HepG2 (cell line): ENCODE measurements around the gene CMIP. TPM values are rescaled to one million over a fixed set of nuclear protein-coding genes. Genes with fewer than 3 reads are reported as not detected.
A peak's percentile ranks its signal among the peaks of the same experiment; 100 is the strongest.

Experiments used
- BORCS8-MEF2B ChIP-seq: sonication (generic); formaldehyde crosslinking; IDR thresholded peaks from 2 replicates; pipeline ENCODE4 v1.8.0; 2022; ENCODE audit warnings: mild to moderate bottlenecking, missing genetic modification reagents
- GTF3A ChIP-seq: sonication (generic); formaldehyde crosslinking; conservative IDR thresholded peaks from 2 replicates; pipeline ENCODE4 v1.4.0; 2020; ENCODE audit warnings: mild to moderate bottlenecking, missing genetic modification reagents
- HHEX ChIP-seq: IDR thresholded peaks from 2 replicates; pipeline ENCODE4 v1.6.1; 2016; ENCODE audit warnings: control low read depth
- HNF4G ChIP-seq, 2 experiments: sonication (generic) in 1 of 2; formaldehyde crosslinking in 1 of 2; IDR thresholded peaks; 2 replicates each; pipeline versions ENCODE4 v1.4.0 to v1.6.1; 2011 to 2020; ENCODE audit warnings: borderline replicate concordance in 2 of 2, low read depth in 2 of 2, mild to moderate bottlenecking in 2 of 2, low read length in 1 of 2, missing genetic modification reagents in 1 of 2, moderate library complexity in 1 of 2
- NR3C1 ChIP-seq: sonication (generic); formaldehyde crosslinking; IDR thresholded peaks from 2 replicates; pipeline ENCODE4 v1.4.0; 2020; ENCODE audit warnings: missing genetic modification reagents
- PCBP1 ChIP-seq: fragments of 200-400 bp; formaldehyde crosslinking; IDR thresholded peaks from 2 replicates; pipeline ENCODE4 v1.6.1; 2017; ENCODE audit warnings: mild to moderate bottlenecking, low read depth, low read length, borderline replicate concordance
- POGZ ChIP-seq: sonication (generic); formaldehyde crosslinking; IDR thresholded peaks from 2 replicates; pipeline ENCODE4 v1.4.0; 2020; ENCODE audit warnings: mild to moderate bottlenecking, missing genetic modification reagents
- SMYD3 ChIP-seq: sonication (generic); formaldehyde crosslinking; IDR thresholded peaks from 2 replicates; pipeline ENCODE4 v1.8.1; 2023; ENCODE audit warnings: mild to moderate bottlenecking, missing genetic modification reagents
- U2AF2 ChIP-seq: fragments of 200-400 bp; formaldehyde crosslinking; IDR thresholded peaks from 2 replicates; pipeline ENCODE4 v1.6.1; 2017; ENCODE audit warnings: low read depth, mild to moderate bottlenecking, low read length
- ZFY ChIP-seq: sonication (generic); formaldehyde crosslinking; IDR thresholded peaks from 2 replicates; pipeline ENCODE4 v1.4.0; 2020; ENCODE audit warnings: missing genetic modification reagents
- ZNF367 ChIP-seq: sonication (generic); formaldehyde crosslinking; IDR thresholded peaks from 2 replicates; pipeline ENCODE4 v1.4.0; 2020; ENCODE audit warnings: missing genetic modification reagents, borderline replicate concordance
- ZNF569 ChIP-seq: sonication (generic); formaldehyde crosslinking; IDR thresholded peaks from 2 replicates; pipeline ENCODE4 v1.5.0; 2020; ENCODE audit warnings: mild to moderate bottlenecking, missing genetic modification reagents, moderate library complexity, borderline replicate concordance
- ZNF749 ChIP-seq: sonication (generic); formaldehyde crosslinking; IDR thresholded peaks from 2 replicates; pipeline ENCODE4 v1.8.0; 2022; ENCODE audit warnings: mild to moderate bottlenecking, missing genetic modification reagents, moderate library complexity, borderline replicate concordance
- ZNF816 ChIP-seq: sonication (generic); formaldehyde crosslinking; IDR thresholded peaks from 2 replicates; pipeline ENCODE4 v1.8.0; 2022; ENCODE audit warnings: missing genetic modification reagents, mild to moderate bottlenecking, borderline replicate concordance
- polyA plus RNA-seq, 8 experiments: library from polyadenylated mRNA; depleted of rRNA in 3 of 8; stranded (reverse) in 7 of 8; unstranded in 1 of 8; fragments of >200 nt; fragmentation: Illumina TruSeq in 4 of 8; extraction: Trizol in 4 of 8; gene quantifications; 2 replicates each; pipeline versions ENCODE4 v1.2.1 to v1.2.3, GENCODE V29; 2011 to 2016; ENCODE audit warnings: low read depth in 4 of 8, missing spikeins in 1 of 8, mixed read lengths in 1 of 8; ENCODE audit not compliant: insufficient read depth in 1 of 8
- total RNA-seq, 5 experiments: library from RNA; depleted of rRNA; stranded (reverse); fragments of >200 nt; fragmentation: Illumina TruSeq; extraction: Trizol; gene quantifications; 2 replicates each; pipeline ENCODE4 v1.2.3, GENCODE V29; 2016; ENCODE audit warnings: low read depth in 1 of 5
- TF ChIP-seq, protein P1 (sequence below): sonication (generic); formaldehyde crosslinking; IDR thresholded peaks from 2 replicates; pipeline ENCODE4 v1.4.0; 2020; ENCODE audit warnings: missing genetic modification reagents
- TF ChIP-seq, protein P2 (sequence below): IDR thresholded peaks from 2 replicates; pipeline ENCODE4 v1.6.1; 2016; ENCODE audit warnings: missing compliant biosample characterization, missing genetic modification reagents, borderline replicate concordance
- TF ChIP-seq, protein P3 (sequence below): sonication (generic); formaldehyde crosslinking; IDR thresholded peaks from 2 replicates; pipeline ENCODE4 v1.8.0; 2022; ENCODE audit warnings: mild to moderate bottlenecking, missing genetic modification reagents, borderline replicate concordance
- TF ChIP-seq, protein P4 (sequence below): sonication (generic); formaldehyde crosslinking; IDR thresholded peaks from 2 replicates; pipeline ENCODE4 v1.4.0; 2020; ENCODE audit warnings: mild to moderate bottlenecking, low read depth, missing genetic modification reagents
- TF ChIP-seq, protein P5 (sequence below): sonication (generic); formaldehyde crosslinking; IDR thresholded peaks from 2 replicates; pipeline ENCODE4 v1.8.0; 2022; ENCODE audit warnings: missing genetic modification reagents, mild to moderate bottlenecking, inconsistent platforms, borderline replicate concordance
- TF ChIP-seq, protein P6 (sequence below): sonication (generic); formaldehyde crosslinking; IDR thresholded peaks from 2 replicates; pipeline ENCODE4 v1.8.0; 2022; ENCODE audit warnings: missing genetic modification reagents, low read depth, mild to moderate bottlenecking, borderline replicate concordance

The CMIP gene
- total and polyA plus RNA-seq, 2 of the 13 experiments (the other 11 are each of a cell fraction or from before 2014, with no cell fraction given): 10.9 to 18.1 TPM

DNA sequence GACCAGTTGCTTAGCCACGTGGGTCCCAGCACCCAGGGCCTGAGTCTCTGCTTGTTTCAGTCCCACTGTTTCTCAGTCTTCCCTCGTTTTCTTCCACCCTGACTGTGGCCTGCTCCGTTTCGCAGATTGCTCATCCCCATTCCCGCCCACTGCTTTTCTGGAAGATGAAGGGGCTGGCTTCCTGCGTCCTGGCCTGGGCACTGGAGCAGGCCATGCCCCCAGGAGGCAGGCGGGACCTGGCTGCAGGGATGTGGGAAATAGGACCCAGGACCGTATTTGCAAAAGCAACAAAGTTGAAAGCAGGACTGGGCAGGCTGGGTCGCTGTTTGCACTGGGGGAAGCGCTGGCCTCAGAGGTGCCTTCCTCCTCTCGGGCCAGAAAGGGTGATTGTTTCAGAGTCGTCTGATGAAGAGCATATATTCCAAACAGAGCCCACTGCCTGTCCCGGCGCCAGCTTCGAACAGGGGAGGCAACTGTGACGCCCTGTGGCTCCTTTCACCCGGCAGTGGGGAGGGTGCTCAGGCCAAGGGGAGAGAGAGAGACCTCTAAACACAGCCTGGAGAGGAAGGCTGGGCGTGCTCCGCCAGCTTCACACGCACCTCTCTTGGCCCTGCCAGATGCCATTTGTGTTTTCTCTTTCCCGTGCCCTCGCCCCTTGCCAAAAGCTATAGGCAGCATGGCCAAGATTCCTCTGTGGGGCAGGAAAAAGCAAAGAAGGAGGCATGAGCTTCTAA lies 108.6 kb downstream of the CMIP start (continued):
- TF ChIP-seq, protein P1, sequence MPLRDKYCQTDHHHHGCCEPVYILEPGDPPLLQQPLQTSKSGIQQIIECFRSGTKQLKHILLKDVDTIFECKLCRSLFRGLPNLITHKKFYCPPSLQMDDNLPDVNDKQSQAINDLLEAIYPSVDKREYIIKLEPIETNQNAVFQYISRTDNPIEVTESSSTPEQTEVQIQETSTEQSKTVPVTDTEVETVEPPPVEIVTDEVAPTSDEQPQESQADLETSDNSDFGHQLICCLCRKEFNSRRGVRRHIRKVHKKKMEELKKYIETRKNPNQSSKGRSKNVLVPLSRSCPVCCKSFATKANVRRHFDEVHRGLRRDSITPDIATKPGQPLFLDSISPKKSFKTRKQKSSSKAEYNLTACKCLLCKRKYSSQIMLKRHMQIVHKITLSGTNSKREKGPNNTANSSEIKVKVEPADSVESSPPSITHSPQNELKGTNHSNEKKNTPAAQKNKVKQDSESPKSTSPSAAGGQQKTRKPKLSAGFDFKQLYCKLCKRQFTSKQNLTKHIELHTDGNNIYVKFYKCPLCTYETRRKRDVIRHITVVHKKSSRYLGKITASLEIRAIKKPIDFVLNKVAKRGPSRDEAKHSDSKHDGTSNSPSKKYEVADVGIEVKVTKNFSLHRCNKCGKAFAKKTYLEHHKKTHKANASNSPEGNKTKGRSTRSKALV: no peak
- TF ChIP-seq POGZ (CRISPR knock-in tag) (peak; percentile 34; the same call in 1 of the 2 replicates), HHEX (CRISPR knock-in tag) (no peak), BORCS8-MEF2B (CRISPR knock-in tag) (peak; percentile 43; the same call in 1 of the 2 replicates), PCBP1 (0 out of 2 replicates have a peak, but pooled peaks have one; percentile 44), ZNF749 (CRISPR knock-in tag) (no peak), ZFY (CRISPR knock-in tag) (peak; percentile 77), HNF4G (IDR thresholded peaks at IDR 0.05; ENCODE audit: borderline replicate concordance, low read depth, low read length) (no peak; the same call in 1 of the 2 replicates), HNF4G (CRISPR knock-in tag; IDR thresholded peaks at IDR 0.05; ENCODE audit: borderline replicate concordance, low read depth) (peak; percentile 59; the same call in 1 of the 2 replicates), U2AF2 (0 out of 2 replicates have a peak, but pooled peaks have one; percentile 39), ZNF569 (no peak), ZNF367 (CRISPR knock-in tag) (0 out of 2 replicates have a peak, but pooled peaks have one; percentile 12), GTF3A (CRISPR knock-in tag) (peak; percentile 72; the same call in 1 of the 2 replicates), ZNF816 (no peak), SMYD3 (CRISPR knock-in tag) (peak; percentile 52; the same call in 1 of the 2 replicates), NR3C1 (CRISPR knock-in tag) (no peak)
- TF ChIP-seq, protein P2, sequence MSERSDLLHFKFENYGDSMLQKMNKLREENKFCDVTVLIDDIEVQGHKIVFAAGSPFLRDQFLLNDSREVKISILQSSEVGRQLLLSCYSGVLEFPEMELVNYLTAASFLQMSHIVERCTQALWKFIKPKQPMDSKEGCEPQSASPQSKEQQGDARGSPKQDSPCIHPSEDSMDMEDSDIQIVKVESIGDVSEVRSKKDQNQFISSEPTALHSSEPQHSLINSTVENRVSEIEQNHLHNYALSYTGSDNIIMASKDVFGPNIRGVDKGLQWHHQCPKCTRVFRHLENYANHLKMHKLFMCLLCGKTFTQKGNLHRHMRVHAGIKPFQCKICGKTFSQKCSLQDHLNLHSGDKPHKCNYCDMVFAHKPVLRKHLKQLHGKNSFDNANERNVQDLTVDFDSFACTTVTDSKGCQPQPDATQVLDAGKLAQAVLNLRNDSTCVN (CRISPR knock-in tag): 0 out of 2 replicates have a peak, but pooled peaks have one; percentile 43
- TF ChIP-seq, protein P3, sequence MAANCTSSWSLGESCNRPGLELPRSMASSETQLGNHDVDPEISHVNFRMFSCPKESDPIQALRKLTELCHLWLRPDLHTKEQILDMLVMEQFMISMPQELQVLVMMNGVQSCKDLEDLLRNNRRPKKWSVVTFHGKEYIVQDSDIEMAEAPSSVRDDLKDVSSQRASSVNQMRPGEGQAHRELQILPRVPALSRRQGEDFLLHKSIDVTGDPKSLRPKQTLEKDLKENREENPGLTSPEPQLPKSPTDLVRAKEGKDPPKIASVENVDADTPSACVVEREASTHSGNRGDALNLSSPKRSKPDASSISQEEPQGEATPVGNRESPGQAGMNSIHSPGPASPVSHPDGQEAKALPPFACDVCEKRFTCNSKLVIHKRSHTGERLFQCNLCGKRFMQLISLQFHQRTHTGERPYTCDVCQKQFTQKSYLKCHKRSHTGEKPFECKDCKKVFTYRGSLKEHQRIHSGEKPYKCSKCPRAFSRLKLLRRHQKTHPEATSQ (CRISPR knock-in tag): peak; percentile 42; the same call in 1 of the 2 replicates
- TF ChIP-seq, protein P4, sequence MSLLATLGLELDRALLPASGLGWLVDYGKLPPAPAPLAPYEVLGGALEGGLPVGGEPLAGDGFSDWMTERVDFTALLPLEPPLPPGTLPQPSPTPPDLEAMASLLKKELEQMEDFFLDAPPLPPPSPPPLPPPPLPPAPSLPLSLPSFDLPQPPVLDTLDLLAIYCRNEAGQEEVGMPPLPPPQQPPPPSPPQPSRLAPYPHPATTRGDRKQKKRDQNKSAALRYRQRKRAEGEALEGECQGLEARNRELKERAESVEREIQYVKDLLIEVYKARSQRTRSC (CRISPR knock-in tag): 0 out of 2 replicates have a peak, but pooled peaks have one; percentile 62
- TF ChIP-seq, protein P5, sequence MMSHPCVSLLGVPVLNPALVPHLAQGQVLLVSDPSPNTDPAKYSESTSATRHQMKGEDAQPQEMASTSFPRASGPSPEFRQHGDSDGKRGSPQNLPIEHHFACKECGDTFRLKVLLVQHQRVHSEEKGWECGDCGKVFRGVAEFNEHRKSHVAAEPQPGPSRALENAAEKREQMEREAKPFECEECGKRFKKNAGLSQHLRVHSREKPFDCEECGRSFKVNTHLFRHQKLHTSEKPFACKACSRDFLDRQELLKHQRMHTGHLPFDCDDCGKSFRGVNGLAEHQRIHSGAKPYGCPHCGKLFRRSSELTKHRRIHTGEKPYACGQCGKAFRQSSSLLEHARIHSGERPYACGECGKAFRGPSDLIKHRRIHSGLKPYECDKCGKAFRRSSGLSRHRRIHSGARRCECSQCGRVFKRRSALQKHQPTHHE: peak; percentile 65; the same call in 1 of the 2 replicates
- TF ChIP-seq, protein P6, sequence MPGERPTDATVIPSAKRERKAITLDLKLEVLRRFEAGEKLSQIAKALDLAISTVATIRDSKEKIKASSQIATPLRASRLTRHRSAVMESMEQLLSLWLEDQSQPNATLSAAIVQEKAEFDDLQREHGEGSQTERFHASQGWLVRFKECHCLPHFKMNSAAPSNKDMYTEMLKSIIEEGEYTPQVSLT: no peak
